ENCODE results near the gene ANKRD16.

- no peak for TF ChIP-seq CTCF (IDR thresholded peaks at IDR 0.05)
- no peak for TF ChIP-seq POLR2A (IDR thresholded peaks at IDR 0.05)
Observed at GRCh38 chr10:5895365-5895764, 5.7 kb upstream of the ANKRD16 start.
